HepG2 (cell line): ENCODE measurements around the gene SERTAD1. TPM values are rescaled to one million over a fixed set of nuclear protein-coding genes. Genes with fewer than 3 reads are reported as not detected.

Experiments
- ATF5 ChIP-seq: sonication (generic); formaldehyde crosslinking; IDR thresholded peaks from 2 replicates; pipeline ENCODE4 v1.4.0; 2020; ENCODE audit warnings: mild to moderate bottlenecking, low read depth, missing genetic modification reagents
- CHCHD3 ChIP-seq: sonication (generic); formaldehyde crosslinking; IDR thresholded peaks from 2 replicates; pipeline ENCODE4 v1.8.0; 2022; ENCODE audit warnings: mild to moderate bottlenecking, missing genetic modification reagents, moderate library complexity
- DNMT3B ChIP-seq: conservative IDR thresholded peaks from 2 replicates; pipeline ENCODE4 v1.6.1; 2016; ENCODE audit warnings: missing biosample characterization, control low read depth
- KLF12 ChIP-seq: sonication (generic); formaldehyde crosslinking; IDR thresholded peaks from 2 replicates; pipeline ENCODE4 v1.4.0; 2020; ENCODE audit warnings: missing genetic modification reagents, borderline replicate concordance
- MAZ ChIP-seq, 2 experiments: sonication (generic) in 1 of 2; formaldehyde crosslinking in 1 of 2; IDR thresholded peaks; 2 replicates each; pipeline versions ENCODE4 v1.5.0 to v1.6.1; 2012 to 2020; ENCODE audit warnings: low read depth in 2 of 2, mild to moderate bottlenecking in 2 of 2, borderline replicate concordance in 1 of 2, improper control_type of control experiment in 1 of 2, low read length in 1 of 2, missing genetic modification reagents in 1 of 2, moderate library complexity in 1 of 2
- MEIS1 ChIP-seq: sonication (generic); formaldehyde crosslinking; IDR thresholded peaks from 2 replicates; pipeline ENCODE4 v1.9.0; 2021; ENCODE audit warnings: mild to moderate bottlenecking, missing genetic modification reagents, moderate library complexity, borderline replicate concordance
- MTF2 ChIP-seq: sonication (generic); formaldehyde crosslinking; IDR thresholded peaks from 2 replicates; pipeline ENCODE4 v1.5.0; 2020; ENCODE audit warnings: missing genetic modification reagents, borderline replicate concordance
- NFE2L2 ChIP-seq: fragments of 150-350 bp; IDR thresholded peaks from 2 replicates; pipeline ENCODE4 v1.6.1; 2014; ENCODE audit warnings: low read length
- RBFOX2 ChIP-seq: fragments of 200-400 bp; formaldehyde crosslinking; IDR thresholded peaks from 2 replicates; pipeline ENCODE4 v1.6.1; 2017; ENCODE audit warnings: low read depth, mild to moderate bottlenecking, low read length
- RXRA ChIP-seq: sonication (generic); formaldehyde crosslinking; IDR thresholded peaks from 2 replicates; pipeline ENCODE4 v1.5.1; 2020; ENCODE audit warnings: missing genetic modification reagents
- SMARCE1 ChIP-seq: fragments of 450-650 bp; IDR thresholded peaks from 2 replicates; pipeline ENCODE4 v1.6.1; 2017; ENCODE audit warnings: borderline replicate concordance
- TERF1 ChIP-seq: sonication (generic); formaldehyde crosslinking; IDR thresholded peaks from 2 replicates; pipeline ENCODE4 v1.8.0; 2022; ENCODE audit warnings: mild to moderate bottlenecking, missing genetic modification reagents, moderate library complexity
- U2AF1 ChIP-seq: fragments of 200-400 bp; formaldehyde crosslinking; optimal IDR thresholded peaks from 2 replicates; pipeline ENCODE3; 2017; ENCODE audit warnings: mild to moderate bottlenecking, low read depth, low read length
- UBTF ChIP-seq: sonication (generic); formaldehyde crosslinking; IDR thresholded peaks from 2 replicates; pipeline ENCODE4 v1.4.0; 2020; ENCODE audit warnings: mild to moderate bottlenecking, missing genetic modification reagents
- YEATS2 ChIP-seq: sonication (generic); formaldehyde crosslinking; IDR thresholded peaks from 2 replicates; pipeline ENCODE4 v1.4.0; 2020; ENCODE audit warnings: missing genetic modification reagents, borderline replicate concordance
- ZFP1 ChIP-seq: IDR thresholded peaks from 2 replicates; pipeline ENCODE4 v1.6.1; 2016
- ZNF224 ChIP-seq: sonication (generic); formaldehyde crosslinking; IDR thresholded peaks from 2 replicates; pipeline ENCODE4 v1.5.0; 2020; ENCODE audit warnings: mild to moderate bottlenecking, missing genetic modification reagents
- ZNF546 ChIP-seq: sonication (generic); formaldehyde crosslinking; conservative IDR thresholded peaks from 2 replicates; pipeline ENCODE4 v1.8.1; 2023; ENCODE audit warnings: mild to moderate bottlenecking, missing genetic modification reagents
- ZNF770 ChIP-seq: sonication (generic); formaldehyde crosslinking; IDR thresholded peaks from 2 replicates; pipeline ENCODE4 v1.5.0; 2020; ENCODE audit warnings: mild to moderate bottlenecking, missing genetic modification reagents
- ZNF850 ChIP-seq: sonication (generic); formaldehyde crosslinking; conservative IDR thresholded peaks from 2 replicates; pipeline ENCODE4 v1.9.0; 2021; ENCODE audit warnings: mild to moderate bottlenecking, missing genetic modification reagents
- ZSCAN5A ChIP-seq: sonication (generic); formaldehyde crosslinking; IDR thresholded peaks from 2 replicates; pipeline ENCODE4 v1.8.0; 2022; ENCODE audit warnings: mild to moderate bottlenecking, missing genetic modification reagents, borderline replicate concordance
- polyA plus RNA-seq, 8 experiments: library from polyadenylated mRNA; depleted of rRNA in 3 of 8; stranded (reverse) in 7 of 8; unstranded in 1 of 8; fragments of >200 nt; fragmentation: Illumina TruSeq in 4 of 8; extraction: Trizol in 4 of 8; gene quantifications; 2 replicates each; pipeline versions ENCODE4 v1.2.1 to v1.2.3, GENCODE V29; 2011 to 2016; ENCODE audit warnings: low read depth in 4 of 8, missing spikeins in 1 of 8, mixed read lengths in 1 of 8; ENCODE audit not compliant: insufficient read depth in 1 of 8
- total RNA-seq, 5 experiments: library from RNA; depleted of rRNA; stranded (reverse); fragments of >200 nt; fragmentation: Illumina TruSeq; extraction: Trizol; gene quantifications; 2 replicates each; pipeline ENCODE4 v1.2.3, GENCODE V29; 2016; ENCODE audit warnings: low read depth in 1 of 5

Gene SERTAD1
- total and polyA plus RNA-seq, 2 of the 13 experiments (the other 11 are each of a cell fraction or from before 2014, with no cell fraction given), result 4.3 to 4.5 TPM

GRCh38 chr19:40433391-40434216, 7.8 kb upstream of the SERTAD1 start (continued):
- TF ChIP-seq UBTF (CRISPR knock-in tag) (peak; percentile 77), ZNF546 (no peak), MAZ (IDR thresholded peaks at IDR 0.05; ENCODE audit: borderline replicate concordance, low read depth, low read length) (0 out of 2 replicates have a peak, but pooled peaks have one; percentile 65), MAZ (CRISPR knock-in tag; IDR thresholded peaks at IDR 0.05; ENCODE audit: low read depth) (peak; percentile 73), RBFOX2 (peak; percentile 81), RXRA (CRISPR knock-in tag) (0 out of 2 replicates have a peak, but pooled peaks have one; percentile 30), ZNF850 (CRISPR knock-in tag) (no peak), ZNF224 (CRISPR knock-in tag) (no peak), ATF5 (CRISPR knock-in tag) (no peak), ZSCAN5A (CRISPR knock-in tag) (no peak), CHCHD3 (CRISPR knock-in tag) (no peak), ZFP1 (CRISPR knock-in tag) (no peak), ZNF770 (CRISPR knock-in tag) (peak; percentile 53; the same call in 1 of the 2 replicates), SMARCE1 (no peak), DNMT3B (CRISPR knock-in tag) (no peak), MTF2 (CRISPR knock-in tag) (no peak), KLF12 (0 out of 2 replicates have a peak, but pooled peaks have one; percentile 4), TERF1 (CRISPR knock-in tag) (no peak), U2AF1 (no peak), NFE2L2 (no peak), YEATS2 (CRISPR knock-in tag) (no peak), MEIS1 (CRISPR knock-in tag) (no peak)
